Activated CD4-positive, alpha-beta T cell treated with anti-CD3 and anti-CD28 coated beads, Interleukin-2, Interleukin-4, amounts not matched to agents 100 ng/mL and 50 ng/mL, durations not matched to agents 16 hours and 8 hours (primary cell): ENCODE data around the gene MADCAM1.
A peak's percentile ranks its signal among the peaks of the same experiment; 100 is the strongest.

Source experiments
- DNase-seq: peaks from one replicate; pipeline ENCODE4 v3.0.0-alpha.2; 2020; ENCODE audit warnings: low spot score

The MADCAM1 gene

GRCh38 chr19:488505-489417 lies 7.5 kb upstream of the MADCAM1 start:
- peak; percentile 93 for DNase-seq

GRCh38 chr19:489418-490196 lies 6.7 kb upstream of the MADCAM1 start:
- DNase-seq: no peak

GRCh38 chr19:491146-491741 lies 5.0 kb upstream of the MADCAM1 start:
- DNase-seq: no peak

GRCh38 chr19:492091-492531 lies 4.2 kb upstream of the MADCAM1 start:
- no peak for DNase-seq

- no peak for DNase-seq
Measured at GRCh38 chr19:493391-494170, 2.7 kb upstream of the MADCAM1 start.

GRCh38 chr19:494171-495080 lies 1.9 kb upstream of the MADCAM1 start:
- DNase-seq: no peak

GRCh38 chr19:495081-495401 lies 1.2 kb upstream of the MADCAM1 start:
- DNase-seq: no peak

GRCh38 chr19:495402-496111 lies 729 bp upstream of the MADCAM1 start:
- peak; percentile 57 for DNase-seq

- no peak for DNase-seq
Measured at GRCh38 chr19:496986-497385, 700 bp downstream of the MADCAM1 start.

- no peak for DNase-seq
Measured at GRCh38 chr19:497491-497868, 1.2 kb downstream of the MADCAM1 start.

GRCh38 chr19:497869-498510 lies 1.7 kb downstream of the MADCAM1 start:
- DNase-seq: no peak

- DNase-seq: no peak
Measured at GRCh38 chr19:498511-498891, 2.2 kb downstream of the MADCAM1 start.

GRCh38 chr19:498977-499623 lies 2.8 kb downstream of the MADCAM1 start:
- no peak for DNase-seq

- no peak for DNase-seq
Measured at GRCh38 chr19:501646-502045, 5.4 kb downstream of the MADCAM1 start.

- DNase-seq: no peak
Measured at GRCh38 chr19:504616-505015, 8.3 kb downstream of the MADCAM1 start.

GRCh38 chr19:506404-507285 lies 10.4 kb downstream of the MADCAM1 start:
- peak; percentile 98 for DNase-seq

- peak; percentile 79 for DNase-seq
Measured at GRCh38 chr19:507286-508203, 11.3 kb downstream of the MADCAM1 start, which contains the start of gene TPGS1. Gene TPGS1, plus strand, starts transcription at chr19:507497. Its CDS starts 10 bp downstream, at chr19:507507.
